Measurements from ENCODE around the gene ITCH.
"Not testable (repeated sequence)": the region's sequence is repeated elsewhere in the genome, so short reads cannot be mapped to it uniquely, and the experiment has no call there.

Gene ITCH

GRCh38 chr20:34452281-34452982, 89.4 kb downstream of the ITCH start:
- Mint-ChIP-seq H3K27me3 (ENCODE audit: low read depth) (no peaks in the 10 kb centered on the region), H3K27ac (peak overlapping the region; percentile 49), H3K4me3 (no peak overlapping the region), H3K36me3 (ENCODE audit: low read depth) (peaks cover 35% of the 10 kb centered on the region), H3K4me1 (ENCODE audit: low read depth) (peaks cover 11% of the 10 kb centered on the region), H3K9me3 (no peaks in the 10 kb centered on the region)
- DNase-seq (ENCODE audit: low spot score): no peak

- Mint-ChIP-seq H3K36me3 (ENCODE audit: low read depth) (peaks cover 35% of the 10 kb centered on the region), H3K4me1 (ENCODE audit: low read depth) (peaks cover 2% of the 10 kb centered on the region), H3K9me3 (no peaks in the 10 kb centered on the region), H3K27me3 (ENCODE audit: low read depth) (no peaks in the 10 kb centered on the region), H3K27ac (no peak overlapping the region), H3K4me3 (no peak overlapping the region)
- no peak for DNase-seq (ENCODE audit: low spot score)
Observed at GRCh38 chr20:34458631-34459030, 95.6 kb downstream of the ITCH start.

- no peak for DNase-seq (ENCODE audit: low spot score)
- Mint-ChIP-seq H3K27ac (no peak overlapping the region), H3K4me1 (ENCODE audit: low read depth) (peaks cover 2% of the 10 kb centered on the region), H3K9me3 (no peaks in the 10 kb centered on the region), H3K27me3 (ENCODE audit: low read depth) (no peaks in the 10 kb centered on the region), H3K36me3 (ENCODE audit: low read depth) (peaks cover 37% of the 10 kb centered on the region), H3K4me3 (no peak overlapping the region)
Observed at GRCh38 chr20:34459209-34459897, 96.3 kb downstream of the ITCH start.

GRCh38 chr20:34461779-34462087, 98.7 kb downstream of the ITCH start:
- no peak overlapping the region for H3K4me3 Mint-ChIP-seq
- no peak for DNase-seq (ENCODE audit: low spot score)
- H3K27me3 Mint-ChIP-seq (ENCODE audit: low read depth): no peaks in the 10 kb centered on the region
- no peak overlapping the region for H3K27ac Mint-ChIP-seq
- no peaks in the 10 kb centered on the region for H3K9me3 Mint-ChIP-seq
- peaks cover 39% of the 10 kb centered on the region for H3K36me3 Mint-ChIP-seq (ENCODE audit: low read depth)
- peaks cover 2% of the 10 kb centered on the region for H3K4me1 Mint-ChIP-seq (ENCODE audit: low read depth)

GRCh38 chr20:34468951-34469350, 105.9 kb downstream of the ITCH start:
- no peak overlapping the region for H3K4me3 Mint-ChIP-seq
- H3K9me3 Mint-ChIP-seq: no peaks in the 10 kb centered on the region
- H3K27ac Mint-ChIP-seq: no peak overlapping the region
- H3K36me3 Mint-ChIP-seq (ENCODE audit: low read depth): peaks cover 17% of the 10 kb centered on the region
- no peaks in the 10 kb centered on the region for H3K27me3 Mint-ChIP-seq (ENCODE audit: low read depth)
- no peaks in the 10 kb centered on the region for H3K4me1 Mint-ChIP-seq (ENCODE audit: low read depth)
- DNase-seq (ENCODE audit: low spot score): no peak

- Mint-ChIP-seq H3K36me3 (ENCODE audit: low read depth) (peaks cover 24% of the 10 kb centered on the region), H3K27me3 (ENCODE audit: low read depth) (no peaks in the 10 kb centered on the region), H3K4me1 (ENCODE audit: low read depth) (peaks cover 5% of the 10 kb centered on the region), H3K4me3 (no peak overlapping the region), H3K9me3 (no peaks in the 10 kb centered on the region), H3K27ac (no peak overlapping the region)
- DNase-seq (ENCODE audit: low spot score): no peak
Observed at GRCh38 chr20:34472246-34472925, 109.3 kb downstream of the ITCH start.

- no peak overlapping the region for H3K4me3 Mint-ChIP-seq
- no peak overlapping the region for H3K27ac Mint-ChIP-seq
- H3K9me3 Mint-ChIP-seq: no peaks in the 10 kb centered on the region
- peaks cover 29% of the 10 kb centered on the region for H3K36me3 Mint-ChIP-seq (ENCODE audit: low read depth)
- H3K4me1 Mint-ChIP-seq (ENCODE audit: low read depth): peaks cover 5% of the 10 kb centered on the region
- peak; percentile 17 for DNase-seq (ENCODE audit: low spot score)
- H3K27me3 Mint-ChIP-seq (ENCODE audit: low read depth): no peaks in the 10 kb centered on the region
Observed at GRCh38 chr20:34473262-34473883, 110.3 kb downstream of the ITCH start.

- H3K27ac Mint-ChIP-seq: no peak overlapping the region
- H3K4me1 Mint-ChIP-seq (ENCODE audit: low read depth): peaks cover 5% of the 10 kb centered on the region
- peaks cover 3% of the 10 kb centered on the region for H3K9me3 Mint-ChIP-seq
- DNase-seq (ENCODE audit: low spot score): peak; percentile 14
- no peak overlapping the region for H3K4me3 Mint-ChIP-seq
- H3K27me3 Mint-ChIP-seq (ENCODE audit: low read depth): no peaks in the 10 kb centered on the region
- peaks cover 43% of the 10 kb centered on the region for H3K36me3 Mint-ChIP-seq (ENCODE audit: low read depth)
Observed at GRCh38 chr20:34475979-34476736, 113.1 kb downstream of the ITCH start.

- Mint-ChIP-seq H3K4me1 (ENCODE audit: low read depth) (peaks cover 5% of the 10 kb centered on the region), H3K27me3 (ENCODE audit: low read depth) (no peaks in the 10 kb centered on the region), H3K36me3 (ENCODE audit: low read depth) (peaks cover 70% of the 10 kb centered on the region), H3K27ac (no peak overlapping the region), H3K4me3 (no peak overlapping the region), H3K9me3 (peaks cover 20% of the 10 kb centered on the region)
- no peak for DNase-seq (ENCODE audit: low spot score)
Observed at GRCh38 chr20:34479627-34480026, 116.6 kb downstream of the ITCH start.

GRCh38 chr20:34482154-34482553, 119.1 kb downstream of the ITCH start:
- not testable (repeated sequence) for DNase-seq (ENCODE audit: low spot score); H3K27me3 Mint-ChIP-seq (ENCODE audit: low read depth); H3K4me1 Mint-ChIP-seq (ENCODE audit: low read depth); H3K27ac Mint-ChIP-seq; H3K4me3 Mint-ChIP-seq
- peaks cover 56% of the 10 kb centered on the region for H3K36me3 Mint-ChIP-seq (ENCODE audit: low read depth)
- peaks cover 20% of the 10 kb centered on the region for H3K9me3 Mint-ChIP-seq

- not testable (repeated sequence) for H3K27me3 Mint-ChIP-seq (ENCODE audit: low read depth); DNase-seq (ENCODE audit: low spot score); H3K4me3 Mint-ChIP-seq; H3K27ac Mint-ChIP-seq; H3K4me1 Mint-ChIP-seq (ENCODE audit: low read depth)
- peaks cover 20% of the 10 kb centered on the region for H3K9me3 Mint-ChIP-seq
- peaks cover 64% of the 10 kb centered on the region for H3K36me3 Mint-ChIP-seq (ENCODE audit: low read depth)
Observed at GRCh38 chr20:34483585-34484220, 120.6 kb downstream of the ITCH start.

GRCh38 chr20:34485068-34485634, 122.1 kb downstream of the ITCH start:
- H3K27me3 Mint-ChIP-seq (ENCODE audit: low read depth): no peaks in the 10 kb centered on the region
- H3K36me3 Mint-ChIP-seq (ENCODE audit: low read depth): peaks cover 61% of the 10 kb centered on the region
- DNase-seq (ENCODE audit: low spot score): no peak
- no peak overlapping the region for H3K27ac Mint-ChIP-seq
- no peaks in the 10 kb centered on the region for H3K4me1 Mint-ChIP-seq (ENCODE audit: low read depth)
- peaks cover 16% of the 10 kb centered on the region for H3K9me3 Mint-ChIP-seq
- no peak overlapping the region for H3K4me3 Mint-ChIP-seq

All from T-helper 2 cell treated with Interferon-gamma antibody and Interleukin-4, amounts not matched to agents 5 μg/mL and 100 μg/mL, for 36 hours (primary cell).